HepG2 (cell line): ENCODE measurements around the gene GFER. TPM values are rescaled to one million over a fixed set of nuclear protein-coding genes. Genes with fewer than 3 reads are reported as not detected.

Experiments
- ATAC-seq: fragments of 200-7000 bp; cut with Tn5 transposase; 3 replicates; pipeline ENCODE4 v1.9.1; 2020; ENCODE audit warnings: mild to moderate bottlenecking, moderate library complexity
- BruUV-seq: library from RNA; stranded (reverse); fragments of 400-500 nt; replicated peaks from 2 replicates; lab custom pipeline; 2021; lab: Mats Ljungman, UMichigan
- CTCF ChIA-PET: fragments of 300-600 bp; formaldehyde crosslinking; extraction: SDS; loops from one replicate; lab custom pipeline; 2021; ENCODE audit warnings: low total read pairs, inconsistent platforms, low intra/inter-chr PET ratio; lab: Yijun Ruan, JAX
- POLR2A ChIA-PET: fragments of 350-600 bp; sonication (Branson Sonifier 250); formaldehyde crosslinking; loops from one replicate; lab custom pipeline; 2020; ENCODE audit warnings: antibody characterized with exemption, inconsistent platforms; lab: Yijun Ruan, JAX
- DNase-seq: peaks from one replicate; pipeline ENCODE4 v3.0.0-alpha.2; 2015; ENCODE audit warnings: low spot score
- FAIRE-seq: peaks from 3 replicates; lab custom pipeline; 2011; peaks lifted over from hg19 to GRCh38; lab: Jason Lieb, UNC
- H2AFZ ChIP-seq: one replicate; pipeline ENCODE4 v1.6.1; 2011; ENCODE audit warnings: low read length, inconsistent platforms
- H3K27ac ChIP-seq: fragments of 300-600 bp; 3 replicates; pipeline ENCODE4 v1.8.0; 2011; ENCODE audit warnings: mixed run types, mild to moderate bottlenecking, mixed read lengths, low read length, inconsistent platforms; ENCODE audit not compliant: insufficient read depth; ENCODE audit errors: extremely low read length
- H3K27me3 ChIP-seq, 2 experiments: fragments of 200-600 bp in 1 of 2; 2 replicates in 1 of 2; 3 replicates in 1 of 2; pipeline versions ENCODE4 v1.6.0 to v1.8.0; 2011; ENCODE audit warnings: low read length in 2 of 2, mild to moderate bottlenecking in 2 of 2, moderate library complexity in 2 of 2, inconsistent platforms in 1 of 2; ENCODE audit not compliant: insufficient read depth in 2 of 2, control insufficient read depth in 1 of 2
- H3K36me3 ChIP-seq, 2 experiments: fragments of 200-600 bp in 1 of 2; replicated peaks in 1 of 2; 2 replicates in 1 of 2; 3 replicates in 1 of 2; pipeline versions ENCODE4 v1.5.1 to v1.8.0; 2011; ENCODE audit warnings: low read length in 2 of 2, inconsistent platforms in 1 of 2; ENCODE audit not compliant: insufficient read depth in 2 of 2, control insufficient read depth in 1 of 2
- H3K4me1 ChIP-seq: 2 replicates; pipeline ENCODE4 v1.5.1; 2012; ENCODE audit warnings: low read length, inconsistent platforms; ENCODE audit not compliant: insufficient read depth
- H3K4me2 ChIP-seq: 2 replicates; pipeline ENCODE4 v1.6.0; 2011; ENCODE audit warnings: low read depth, low read length, inconsistent platforms
- H3K4me3 ChIP-seq, 3 experiments: fragments of 200-600 bp in 1 of 3; sonication (generic), shearing (Covaris generic) in 1 of 3; replicated peaks in 1 of 3; 2 replicates each; pipeline ENCODE4 v1.5.1; 2011 to 2016; ENCODE audit warnings: low read length in 3 of 3, inconsistent platforms in 2 of 3, low read depth in 2 of 3, mild to moderate bottlenecking in 2 of 3, control low read depth in 1 of 3, mixed read lengths in 1 of 3; ENCODE audit not compliant: insufficient read depth in 1 of 3
- H3K79me2 ChIP-seq: one replicate; pipeline ENCODE4 v1.6.1; 2011; ENCODE audit warnings: low read length, inconsistent platforms; ENCODE audit not compliant: insufficient read depth
- H3K9ac ChIP-seq: 2 replicates; pipeline ENCODE4 v1.6.0; 2011; ENCODE audit warnings: mild to moderate bottlenecking, low read depth, low read length, inconsistent platforms; ENCODE audit not compliant: insufficient read depth
- H3K9me3 ChIP-seq: 2 replicates; pipeline ENCODE4 v1.5.1; 2012; ENCODE audit warnings: mild to moderate bottlenecking, low read length
- H4K20me1 ChIP-seq: 2 replicates; pipeline ENCODE4 v1.6.0; 2011; ENCODE audit warnings: inconsistent platforms, mild to moderate bottlenecking, low read length, moderate library complexity; ENCODE audit not compliant: insufficient read depth
- ETV5 ChIP-seq: IDR thresholded peaks from 2 replicates; pipeline ENCODE4 v1.6.1; 2018; ENCODE audit warnings: missing biosample characterization, missing genetic modification reagents, inconsistent platforms, borderline replicate concordance
- FOXO1 ChIP-seq: sonication (generic); formaldehyde crosslinking; IDR thresholded peaks from 2 replicates; pipeline ENCODE4 v1.4.0; 2020; ENCODE audit warnings: missing genetic modification reagents
- IRX3 ChIP-seq: sonication (generic); formaldehyde crosslinking; IDR thresholded peaks from 2 replicates; pipeline ENCODE4 v1.8.1; 2023; ENCODE audit warnings: mild to moderate bottlenecking, low read depth, missing genetic modification reagents, borderline replicate concordance
- MAZ ChIP-seq, 2 experiments: sonication (generic) in 1 of 2; formaldehyde crosslinking in 1 of 2; IDR thresholded peaks; 2 replicates each; pipeline versions ENCODE4 v1.5.0 to v1.6.1; 2012 to 2020; ENCODE audit warnings: low read depth in 2 of 2, mild to moderate bottlenecking in 2 of 2, borderline replicate concordance in 1 of 2, improper control_type of control experiment in 1 of 2, low read length in 1 of 2, missing genetic modification reagents in 1 of 2, moderate library complexity in 1 of 2
- MEF2D ChIP-seq: sonication (generic); formaldehyde crosslinking; IDR thresholded peaks from 2 replicates; pipeline ENCODE4 v1.5.1; 2020; ENCODE audit warnings: mild to moderate bottlenecking, missing genetic modification reagents
- NR2F6 ChIP-seq, 2 experiments: IDR thresholded peaks; 2 replicates each; pipeline ENCODE4 v1.6.1; 2016; ENCODE audit warnings: antibody characterized with exemption in 1 of 2, mild to moderate bottlenecking in 1 of 2
- RARA ChIP-seq: IDR thresholded peaks from 2 replicates; pipeline ENCODE4 v1.6.1; 2016; ENCODE audit warnings: missing genetic modification reagents, missing compliant biosample characterization
- SAP130 ChIP-seq: IDR thresholded peaks from 2 replicates; pipeline ENCODE4 v1.6.1; 2016; ENCODE audit warnings: low read depth
- SMARCE1 ChIP-seq: fragments of 450-650 bp; IDR thresholded peaks from 2 replicates; pipeline ENCODE4 v1.6.1; 2017; ENCODE audit warnings: borderline replicate concordance
- SRSF1 ChIP-seq: fragments of 200-400 bp; formaldehyde crosslinking; optimal IDR thresholded peaks from 2 replicates; pipeline ENCODE3; 2017; ENCODE audit warnings: mild to moderate bottlenecking, low read depth, low read length, moderate library complexity
- TFE3 ChIP-seq: IDR thresholded peaks from 2 replicates; pipeline ENCODE4 v1.6.1; 2016
- TMF1 ChIP-seq: sonication (generic); formaldehyde crosslinking; IDR thresholded peaks from 2 replicates; pipeline ENCODE4 v1.8.1; 2022; ENCODE audit warnings: low read depth, missing genetic modification reagents
- ZFP37 ChIP-seq: sonication (generic); formaldehyde crosslinking; IDR thresholded peaks from 2 replicates; pipeline ENCODE4 v1.4.0; 2020; ENCODE audit warnings: missing genetic modification reagents, borderline replicate concordance
- ZNF687 ChIP-seq: sonication (generic); formaldehyde crosslinking; IDR thresholded peaks from 2 replicates; pipeline ENCODE4 v1.5.1; 2020; ENCODE audit warnings: mild to moderate bottlenecking, missing genetic modification reagents, moderate library complexity
- ZNF710 ChIP-seq: sonication (generic); formaldehyde crosslinking; IDR thresholded peaks from 2 replicates; pipeline ENCODE4 v1.5.0; 2020; ENCODE audit warnings: mild to moderate bottlenecking, missing genetic modification reagents, borderline replicate concordance
- WGBS: methylation state at CpG from one replicate; pipeline ENCODE4 v1.1.6; 2017; ENCODE audit warnings: low lambda C conversion rate; 5-methylcytosine and 5-hydroxymethylcytosine counted together
- in situ Hi-C: cut with HindIII; loops from 2 replicates; pipeline ENCODE4 v1.10.0; 2017; ENCODE audit warnings: low pct_unique_long_range_greater_than_20kb; ENCODE audit not compliant: extremely low pct_ligation_motif_present
- intact Hi-C: fragments of 100-400 bp; cut with micrococcal nuclease; formaldehyde crosslinking; loops from one replicate; pipeline ENCODE4 v1.10.0; 2022; ENCODE audit not compliant: unreplicated experiment
- polyA plus RNA-seq, 8 experiments: library from polyadenylated mRNA; depleted of rRNA in 3 of 8; stranded (reverse) in 7 of 8; unstranded in 1 of 8; fragments of >200 nt; fragmentation: Illumina TruSeq in 4 of 8; extraction: Trizol in 4 of 8; gene quantifications; 2 replicates each; pipeline versions ENCODE4 v1.2.1 to v1.2.3, GENCODE V29; 2011 to 2016; ENCODE audit warnings: low read depth in 4 of 8, missing spikeins in 1 of 8, mixed read lengths in 1 of 8; ENCODE audit not compliant: insufficient read depth in 1 of 8
- total RNA-seq, 5 experiments: library from RNA; depleted of rRNA; stranded (reverse); fragments of >200 nt; fragmentation: Illumina TruSeq; extraction: Trizol; gene quantifications; 2 replicates each; pipeline ENCODE4 v1.2.3, GENCODE V29; 2016; ENCODE audit warnings: low read depth in 1 of 5
- TF ChIP-seq, protein P1 (sequence below): IDR thresholded peaks from 2 replicates; pipeline ENCODE4 v1.6.1; 2012; ENCODE audit warnings: inconsistent platforms

Gene GFER
- total and polyA plus RNA-seq, 2 of the 13 experiments (the other 11 are each of a cell fraction or from before 2014, with no cell fraction given): 28.6 to 71.7 TPM

- ATAC-seq: no peak
- peaks cover 76% of the 10 kb centered on the region for H3K4me1 ChIP-seq
- H3K9me3 ChIP-seq: no peaks in the 10 kb centered on the region
- H3K4me2 ChIP-seq: peak overlapping the region; percentile 75
- in situ Hi-C loops: loop anchor here (5.0 kb wide), 3 partner anchors 33 to 123 kb away; partner anchors contain the start of gene RAB26
- H3K9ac ChIP-seq: peak overlapping the region; percentile 58; the same call in 1 of the 2 replicates
- intact Hi-C loops: no loop called here
- no peak for FAIRE-seq
- H4K20me1 ChIP-seq: 0 out of 2 replicates have a peak, but pooled peaks cover 7% of the 10 kb centered on the region
- H2AFZ ChIP-seq: peak overlapping the region; percentile 54
- WGBS: 16% methylated on average over 12 of the region's 12 CpGs
- POLR2A ChIA-PET: interaction anchor here (1.0 to 6.2 kb wide), 8 partner anchors 9 to 131 kb away, joined by 3 to 62 read pairs (median 6); partner anchors contain the start of genes NTHL1, RPS2, TRAF7 and TSC2
- DNase-seq: no peak
- peaks cover 3 to 27% of the 10 kb centered on the region in 2 experiments; a peak in 4 of 5 replicates for H3K27me3 ChIP-seq
- BruUV-seq: no TSS peak
- H3K79me2 ChIP-seq: peaks cover 3% of the 10 kb centered on the region
- H3K4me3 ChIP-seq: peak overlapping the region; percentile 42 to 68 (median 49)
- no peaks in the 10 kb centered on the region for H3K36me3 ChIP-seq
- no peak overlapping the region for H3K27ac ChIP-seq
- CTCF ChIA-PET: interaction anchor here (1.8 to 1.9 kb wide), 2 partner anchors 23 to 32 kb away, joined by 7 to 15 read pairs; partner anchors contain the start of genes NTHL1 and TSC2
- TF ChIP-seq SAP130 (peak; percentile 33; the same call in 1 of the 2 replicates), RARA (CRISPR knock-in tag) (peak; percentile 25; the same call in 1 of the 2 replicates), ZFP37 (0 out of 2 replicates have a peak, but pooled peaks have one; percentile 3), FOXO1 (CRISPR knock-in tag) (no peak), ZNF710 (CRISPR knock-in tag) (0 out of 2 replicates have a peak, but pooled peaks have one; percentile 8), TFE3 (CRISPR knock-in tag) (no peak), ETV5 (CRISPR knock-in tag) (peak; percentile 64), IRX3 (CRISPR knock-in tag) (no peak), ZNF687 (CRISPR knock-in tag) (peak; percentile 11; the same call in 1 of the 2 replicates), SRSF1 (peak; percentile 33), NR2F6 (IDR thresholded peaks at IDR 0.05) (no peak), NR2F6 (CRISPR knock-in tag; IDR thresholded peaks at IDR 0.05) (peak; percentile 14; the same call in 1 of the 2 replicates), MEF2D (CRISPR knock-in tag) (no peak), SMARCE1 (no peak), TMF1 (CRISPR knock-in tag) (no peak), MAZ (IDR thresholded peaks at IDR 0.05; ENCODE audit: borderline replicate concordance, low read depth, low read length) (0 out of 2 replicates have a peak, but pooled peaks have one; percentile 9), MAZ (CRISPR knock-in tag; IDR thresholded peaks at IDR 0.05; ENCODE audit: low read depth) (no peak)
- TF ChIP-seq, protein P1, sequence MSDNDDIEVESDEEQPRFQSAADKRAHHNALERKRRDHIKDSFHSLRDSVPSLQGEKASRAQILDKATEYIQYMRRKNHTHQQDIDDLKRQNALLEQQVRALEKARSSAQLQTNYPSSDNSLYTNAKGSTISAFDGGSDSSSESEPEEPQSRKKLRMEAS: peak; percentile 5; the same call in 1 of the 2 replicates
Observed at GRCh38 chr16:2024032-2024420, 40.0 kb downstream of the GFER start.
